ENCODE measurements around the gene HOXD13. TPM values are rescaled to one million over a fixed set of nuclear protein-coding genes. Genes with fewer than 3 reads are reported as not detected.

The HOXD13 gene
- total RNA-seq, 1 experiment from 2014 or later: 32.7 TPM

DNA sequence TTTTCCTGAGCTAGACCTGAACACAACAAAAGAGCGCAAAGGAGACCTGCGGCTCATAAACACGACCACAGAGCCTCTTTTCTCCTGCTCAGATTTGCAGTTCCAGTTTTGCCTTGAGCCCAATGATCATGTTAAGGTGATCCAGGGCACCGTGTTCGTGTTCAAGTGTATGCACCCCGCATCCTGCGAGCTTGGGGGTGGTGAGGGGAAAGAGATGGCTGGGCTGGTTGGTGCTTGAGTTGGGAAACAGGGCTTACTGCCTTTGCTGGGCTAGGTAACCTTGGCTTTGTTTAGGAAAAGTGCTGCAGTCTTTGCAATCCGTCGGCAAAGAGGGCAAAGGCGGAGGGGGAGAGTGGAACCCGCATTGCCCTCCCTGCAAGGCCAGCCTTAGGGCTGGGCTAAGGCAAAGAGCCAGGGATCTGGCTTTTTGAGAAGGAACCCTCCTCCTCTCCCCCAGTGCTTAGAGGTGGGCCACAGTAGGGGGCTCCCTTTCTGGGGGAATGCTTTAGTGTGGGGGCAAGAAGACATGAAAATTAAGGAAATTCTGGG, 25.4 kb downstream of the HOXD13 start:
- Histone ChIP-seq H3K36me3 (ENCODE audit: insufficient read depth, low read length, poor library complexity, severe bottlenecking) (peaks cover 77% of the 10 kb centered on the region), H3K9me3 (ENCODE audit: low read depth, low read length, poor library complexity, severe bottlenecking) (no peaks in the 10 kb centered on the region), H3K4me3 (ENCODE audit: low read depth, low read length, poor library complexity, severe bottlenecking) (peak overlapping the region; percentile 73), H3K27me3 (replicated peaks; ENCODE audit: insufficient read depth, low read depth, low read length, poor library complexity) (no peaks in the 10 kb centered on the region), H3K27ac (ENCODE audit: low read depth, low read length, poor library complexity, severe bottlenecking) (peak overlapping the region; percentile 88), H3K4me1 (ENCODE audit: insufficient read depth, low read length, poor library complexity, severe bottlenecking) (peaks cover 47% of the 10 kb centered on the region)
- TF ChIP-seq EZH2 (IDR thresholded peaks at IDR 0.05; ENCODE audit: borderline replicate concordance, low read depth, low read length, poor library complexity, severe bottlenecking) (no peak), CTCF (conservative IDR thresholded peaks at IDR 0.05; ENCODE audit: low read depth, low read length) (no peak)
- intact Hi-C loops (cut with micrococcal nuclease; ENCODE audit: unreplicated experiment): no loop called here
- ChIA-PET POLR2A (ENCODE audit: low non-redundant PET) (no interaction called here), CTCF (interaction anchor here (0.5 kb wide), 1 partner anchor 10 kb away, joined by 7 read pairs; no protein-coding TSS in a partner anchor)
- no TSS peak for BruUV-seq (replicated peaks)
- DNase-seq (ENCODE audit: low spot score): peak; percentile 39

GRCh38 chr2:176118601-176119339, 26.2 kb downstream of the HOXD13 start:
- DNase-seq (ENCODE audit: low spot score): peak; percentile 90
- ChIA-PET CTCF (no interaction called here), POLR2A (ENCODE audit: low non-redundant PET) (no interaction called here)
- Histone ChIP-seq H3K27me3 (replicated peaks; ENCODE audit: insufficient read depth, low read depth, low read length, poor library complexity) (no peaks in the 10 kb centered on the region), H3K27ac (ENCODE audit: low read depth, low read length, poor library complexity, severe bottlenecking) (peak overlapping the region; percentile 88), H3K4me3 (ENCODE audit: low read depth, low read length, poor library complexity, severe bottlenecking) (peak overlapping the region; percentile 73), H3K4me1 (ENCODE audit: insufficient read depth, low read length, poor library complexity, severe bottlenecking) (peaks cover 44% of the 10 kb centered on the region), H3K36me3 (ENCODE audit: insufficient read depth, low read length, poor library complexity, severe bottlenecking) (peaks cover 75% of the 10 kb centered on the region), H3K9me3 (ENCODE audit: low read depth, low read length, poor library complexity, severe bottlenecking) (no peaks in the 10 kb centered on the region)
- intact Hi-C loops (cut with micrococcal nuclease; ENCODE audit: unreplicated experiment): no loop called here
- TF ChIP-seq CTCF (conservative IDR thresholded peaks at IDR 0.05; ENCODE audit: low read depth, low read length) (peak; percentile 89), EZH2 (IDR thresholded peaks at IDR 0.05; ENCODE audit: borderline replicate concordance, low read depth, low read length, poor library complexity, severe bottlenecking) (no peak)
- BruUV-seq (replicated peaks): no TSS peak

- Histone ChIP-seq H3K4me1 (ENCODE audit: insufficient read depth, low read length, poor library complexity, severe bottlenecking) (peaks cover 52% of the 10 kb centered on the region), H3K4me3 (ENCODE audit: low read depth, low read length, poor library complexity, severe bottlenecking) (peak overlapping the region; percentile 71), H3K27ac (ENCODE audit: low read depth, low read length, poor library complexity, severe bottlenecking) (peak overlapping the region; percentile 98), H3K9me3 (ENCODE audit: low read depth, low read length, poor library complexity, severe bottlenecking) (no peaks in the 10 kb centered on the region), H3K36me3 (ENCODE audit: insufficient read depth, low read length, poor library complexity, severe bottlenecking) (peaks cover 76% of the 10 kb centered on the region), H3K27me3 (replicated peaks; ENCODE audit: insufficient read depth, low read depth, low read length, poor library complexity) (no peaks in the 10 kb centered on the region)
- ChIA-PET POLR2A (ENCODE audit: low non-redundant PET) (interaction anchor here (0.6 kb wide), 1 partner anchor 10 kb away, joined by 5 read pairs; no protein-coding TSS in a partner anchor), CTCF (interaction anchor here (0.6 to 2.1 kb wide), 3 partner anchors 9 to 1023 kb away, joined by 3 to 7 read pairs (median 3); no protein-coding TSS in a partner anchor)
- TF ChIP-seq EZH2 (IDR thresholded peaks at IDR 0.05; ENCODE audit: borderline replicate concordance, low read depth, low read length, poor library complexity, severe bottlenecking) (no peak), CTCF (conservative IDR thresholded peaks at IDR 0.05; ENCODE audit: low read depth, low read length) (no peak)
- intact Hi-C loops (cut with micrococcal nuclease; ENCODE audit: unreplicated experiment): loop anchor here (10.0 kb wide), 1 partner anchor 1634 kb away; no protein-coding TSS in a partner anchor
- BruUV-seq (replicated peaks): no TSS peak
- peak; percentile 50 for DNase-seq (ENCODE audit: low spot score)
Observed at GRCh38 chr2:176120364-176121189, 28.1 kb downstream of the HOXD13 start.
